Measurements from ENCODE around the gene WDR5. TPM values are rescaled to one million over a fixed set of nuclear protein-coding genes. Genes with fewer than 3 reads are reported as not detected.

The WDR5 gene
- total and polyA plus RNA-seq, 10 of the 15 experiments (the other 5 are each of a cell fraction or from before 2014, with no cell fraction given): 1.4 to 43.7 (median 33.2) TPM

DNA sequence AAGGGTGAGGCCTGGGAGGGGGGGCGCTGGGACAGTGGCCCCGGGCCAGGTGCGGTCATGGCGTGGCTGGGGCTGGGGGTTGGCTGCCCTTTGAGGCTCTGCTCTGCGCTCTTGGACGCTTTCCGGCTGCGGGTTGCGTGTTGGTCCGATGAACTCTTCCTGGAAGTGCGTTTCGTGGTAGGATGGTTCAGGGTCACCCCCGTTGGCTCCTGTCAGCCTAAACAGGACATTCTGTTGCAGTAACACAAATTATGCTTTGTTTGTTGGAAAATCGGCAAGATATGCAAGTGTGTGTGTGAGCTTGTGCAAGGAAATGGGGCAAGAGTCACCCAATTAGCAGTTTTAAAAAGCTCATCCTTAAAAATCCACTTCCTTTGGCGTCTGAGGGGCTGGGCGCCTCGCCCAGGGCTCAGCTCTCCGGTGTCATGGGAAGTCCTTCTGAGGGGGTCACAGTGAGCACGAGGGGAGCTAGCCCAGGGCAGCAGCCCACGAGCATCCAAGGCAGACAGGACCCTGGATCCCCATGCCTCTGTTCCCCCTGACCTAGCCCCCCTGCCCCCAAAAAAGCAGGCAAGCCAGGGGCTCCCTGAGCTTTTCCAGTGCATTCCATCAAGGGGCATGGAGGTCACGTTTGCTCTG, 50.7 kb downstream of the WDR5 start:
- Histone ChIP-seq H3K4me2 (ENCODE audit: control insufficient read depth, insufficient read depth) (no peak overlapping the region), H3K4me3 (no peak overlapping the region), H3K27ac (ENCODE audit: control insufficient read depth, insufficient read depth) (no peak overlapping the region), H3K9ac (ENCODE audit: control insufficient read depth, insufficient read depth, low read length) (no peak overlapping the region), H3K4me1 (ENCODE audit: control insufficient read depth, insufficient read depth, low read length) (peaks cover 10% of the 10 kb centered on the region), H3K79me2 (ENCODE audit: control insufficient read depth, insufficient read depth, low read length) (no peaks in the 10 kb centered on the region), H3K9me3 (replicated peaks; ENCODE audit: control insufficient read depth, insufficient read depth, low read length) (no peaks in the 10 kb centered on the region), H3K27me3 (replicated peaks in 1 of 2; ENCODE audit: control insufficient read depth in 2 of 2, insufficient read depth in 2 of 2, low read length in 1 of 2) (no peaks in the 10 kb centered on the region), H4K20me1 (ENCODE audit: control insufficient read depth, insufficient read depth) (no peaks in the 10 kb centered on the region), H2AFZ (ENCODE audit: control insufficient read depth, low read depth, low read length) (no peak overlapping the region), H3K36me3 (ENCODE audit: control insufficient read depth in 2 of 2, insufficient read depth in 2 of 2, low read length in 1 of 2) (no peaks in the 10 kb centered on the region)
- BruUV-seq (replicated peaks): no TSS peak
- ChIA-PET SMC1A (ENCODE audit: uncharacterized antibody, unreplicated experiment) (interaction anchor here (0.9 kb wide), 1 partner anchor 351 kb away, joined by 3 read pairs; no protein-coding TSS in a partner anchor), RAD21 (ENCODE audit: unreplicated experiment) (interaction anchor here (2.0 kb wide), 1 partner anchor 205 kb away, joined by 5 read pairs; no protein-coding TSS in a partner anchor), CTCF (no interaction called here), POLR2A (no interaction called here)
- intact Hi-C loops (cut with micrococcal nuclease; ENCODE audit: unreplicated experiment): no loop called here
- 48% methylated on average over 21 of the region's 21 CpGs for WGBS (ENCODE audit: insufficient coverage, insufficient replicate concordance, low lambda C conversion rate, missing lambda C conversion rate)
- in situ Hi-C loops (cut with MboI): no loop called here
- DNase-seq (ENCODE audit: low read depth, low spot score): no peak
- ATAC-seq: no peak
- FAIRE-seq: no peak
- TF ChIP-seq SIX5 (IDR thresholded peaks at IDR 0.05; ENCODE audit: low read depth, low read length, severe bottlenecking): no peak
- TF ChIP-seq, protein P1, sequence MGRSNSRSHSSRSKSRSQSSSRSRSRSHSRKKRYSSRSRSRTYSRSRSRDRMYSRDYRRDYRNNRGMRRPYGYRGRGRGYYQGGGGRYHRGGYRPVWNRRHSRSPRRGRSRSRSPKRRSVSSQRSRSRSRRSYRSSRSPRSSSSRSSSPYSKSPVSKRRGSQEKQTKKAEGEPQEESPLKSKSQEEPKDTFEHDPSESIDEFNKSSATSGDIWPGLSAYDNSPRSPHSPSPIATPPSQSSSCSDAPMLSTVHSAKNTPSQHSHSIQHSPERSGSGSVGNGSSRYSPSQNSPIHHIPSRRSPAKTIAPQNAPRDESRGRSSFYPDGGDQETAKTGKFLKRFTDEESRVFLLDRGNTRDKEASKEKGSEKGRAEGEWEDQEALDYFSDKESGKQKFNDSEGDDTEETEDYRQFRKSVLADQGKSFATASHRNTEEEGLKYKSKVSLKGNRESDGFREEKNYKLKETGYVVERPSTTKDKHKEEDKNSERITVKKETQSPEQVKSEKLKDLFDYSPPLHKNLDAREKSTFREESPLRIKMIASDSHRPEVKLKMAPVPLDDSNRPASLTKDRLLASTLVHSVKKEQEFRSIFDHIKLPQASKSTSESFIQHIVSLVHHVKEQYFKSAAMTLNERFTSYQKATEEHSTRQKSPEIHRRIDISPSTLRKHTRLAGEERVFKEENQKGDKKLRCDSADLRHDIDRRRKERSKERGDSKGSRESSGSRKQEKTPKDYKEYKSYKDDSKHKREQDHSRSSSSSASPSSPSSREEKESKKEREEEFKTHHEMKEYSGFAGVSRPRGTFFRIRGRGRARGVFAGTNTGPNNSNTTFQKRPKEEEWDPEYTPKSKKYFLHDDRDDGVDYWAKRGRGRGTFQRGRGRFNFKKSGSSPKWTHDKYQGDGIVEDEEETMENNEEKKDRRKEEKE (IDR thresholded peaks at IDR 0.05): no peak
- TF ChIP-seq SREBF1 (IDR thresholded peaks at IDR 0.05; ENCODE audit: low read length): no peak
- TF ChIP-seq, protein P2, sequence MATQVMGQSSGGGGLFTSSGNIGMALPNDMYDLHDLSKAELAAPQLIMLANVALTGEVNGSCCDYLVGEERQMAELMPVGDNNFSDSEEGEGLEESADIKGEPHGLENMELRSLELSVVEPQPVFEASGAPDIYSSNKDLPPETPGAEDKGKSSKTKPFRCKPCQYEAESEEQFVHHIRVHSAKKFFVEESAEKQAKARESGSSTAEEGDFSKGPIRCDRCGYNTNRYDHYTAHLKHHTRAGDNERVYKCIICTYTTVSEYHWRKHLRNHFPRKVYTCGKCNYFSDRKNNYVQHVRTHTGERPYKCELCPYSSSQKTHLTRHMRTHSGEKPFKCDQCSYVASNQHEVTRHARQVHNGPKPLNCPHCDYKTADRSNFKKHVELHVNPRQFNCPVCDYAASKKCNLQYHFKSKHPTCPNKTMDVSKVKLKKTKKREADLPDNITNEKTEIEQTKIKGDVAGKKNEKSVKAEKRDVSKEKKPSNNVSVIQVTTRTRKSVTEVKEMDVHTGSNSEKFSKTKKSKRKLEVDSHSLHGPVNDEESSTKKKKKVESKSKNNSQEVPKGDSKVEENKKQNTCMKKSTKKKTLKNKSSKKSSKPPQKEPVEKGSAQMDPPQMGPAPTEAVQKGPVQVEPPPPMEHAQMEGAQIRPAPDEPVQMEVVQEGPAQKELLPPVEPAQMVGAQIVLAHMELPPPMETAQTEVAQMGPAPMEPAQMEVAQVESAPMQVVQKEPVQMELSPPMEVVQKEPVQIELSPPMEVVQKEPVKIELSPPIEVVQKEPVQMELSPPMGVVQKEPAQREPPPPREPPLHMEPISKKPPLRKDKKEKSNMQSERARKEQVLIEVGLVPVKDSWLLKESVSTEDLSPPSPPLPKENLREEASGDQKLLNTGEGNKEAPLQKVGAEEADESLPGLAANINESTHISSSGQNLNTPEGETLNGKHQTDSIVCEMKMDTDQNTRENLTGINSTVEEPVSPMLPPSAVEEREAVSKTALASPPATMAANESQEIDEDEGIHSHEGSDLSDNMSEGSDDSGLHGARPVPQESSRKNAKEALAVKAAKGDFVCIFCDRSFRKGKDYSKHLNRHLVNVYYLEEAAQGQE (IDR thresholded peaks at IDR 0.05; ENCODE audit: low read depth, low read length): no peak
- TF ChIP-seq SMAD5 (IDR thresholded peaks at IDR 0.05; ENCODE audit: low read depth): no peak
- TF ChIP-seq ZZZ3 (IDR thresholded peaks at IDR 0.05; ENCODE audit: control insufficient read depth, insufficient read length, low read depth): no peak
- TF ChIP-seq, protein P3, sequence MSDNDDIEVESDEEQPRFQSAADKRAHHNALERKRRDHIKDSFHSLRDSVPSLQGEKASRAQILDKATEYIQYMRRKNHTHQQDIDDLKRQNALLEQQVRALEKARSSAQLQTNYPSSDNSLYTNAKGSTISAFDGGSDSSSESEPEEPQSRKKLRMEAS (IDR thresholded peaks at IDR 0.05; ENCODE audit: low read depth, low read length): no peak
- TF ChIP-seq ZNF274 (IDR thresholded peaks at IDR 0.05; ENCODE audit: insufficient read depth, insufficient read length): no peak
- no peak for TF ChIP-seq YBX1 (IDR thresholded peaks at IDR 0.05)
- TF ChIP-seq, protein P4, sequence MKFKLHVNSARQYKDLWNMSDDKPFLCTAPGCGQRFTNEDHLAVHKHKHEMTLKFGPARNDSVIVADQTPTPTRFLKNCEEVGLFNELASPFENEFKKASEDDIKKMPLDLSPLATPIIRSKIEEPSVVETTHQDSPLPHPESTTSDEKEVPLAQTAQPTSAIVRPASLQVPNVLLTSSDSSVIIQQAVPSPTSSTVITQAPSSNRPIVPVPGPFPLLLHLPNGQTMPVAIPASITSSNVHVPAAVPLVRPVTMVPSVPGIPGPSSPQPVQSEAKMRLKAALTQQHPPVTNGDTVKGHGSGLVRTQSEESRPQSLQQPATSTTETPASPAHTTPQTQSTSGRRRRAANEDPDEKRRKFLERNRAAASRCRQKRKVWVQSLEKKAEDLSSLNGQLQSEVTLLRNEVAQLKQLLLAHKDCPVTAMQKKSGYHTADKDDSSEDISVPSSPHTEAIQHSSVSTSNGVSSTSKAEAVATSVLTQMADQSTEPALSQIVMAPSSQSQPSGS (IDR thresholded peaks at IDR 0.05; ENCODE audit: low read length): no peak
- TF ChIP-seq JUNB (IDR thresholded peaks at IDR 0.05): no peak
- no peak for TF ChIP-seq KDM1A (IDR thresholded peaks at IDR 0.05; ENCODE audit: borderline replicate concordance)
- no peak for TF ChIP-seq HDAC6 (IDR thresholded peaks at IDR 0.05; ENCODE audit: unreplicated experiment)

Data from GM12878 (cell line).